ENCODE measurements around the gene DNAJC2. TPM values are rescaled to one million over a fixed set of nuclear protein-coding genes. Genes with fewer than 3 reads are reported as not detected.
"Not testable (repeated sequence)": the region's sequence is repeated elsewhere in the genome, so short reads cannot be mapped to it uniquely, and the experiment has no call there.

The DNAJC2 gene
- total RNA-seq, 1 donor from 2014 or later = 11.9 TPM

DNA sequence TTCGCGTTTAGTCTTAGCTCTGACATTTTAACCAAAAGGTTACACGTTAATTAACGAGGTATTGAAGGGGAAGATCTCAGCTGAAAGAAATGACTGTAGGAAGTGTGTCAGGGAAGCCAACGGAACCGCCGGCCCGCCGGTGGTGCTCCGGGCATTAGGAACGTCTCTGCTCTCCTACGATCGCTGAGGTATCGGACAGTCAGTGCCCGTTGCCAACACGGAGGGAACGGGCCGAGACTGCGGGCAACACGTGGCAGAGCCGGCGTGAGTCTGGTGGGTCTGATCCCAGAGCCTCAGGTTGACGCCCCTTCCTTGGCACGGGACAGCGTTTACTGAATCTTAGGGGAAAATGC is 63.8 kb downstream of the DNAJC2 start:
- intact Hi-C loops (cut with DNase I) = not testable (repeated sequence)
- ATAC-seq (ENCODE audit: poor library complexity) (peak; percentile 65), DNase-seq (peak; percentile 50)

DNA sequence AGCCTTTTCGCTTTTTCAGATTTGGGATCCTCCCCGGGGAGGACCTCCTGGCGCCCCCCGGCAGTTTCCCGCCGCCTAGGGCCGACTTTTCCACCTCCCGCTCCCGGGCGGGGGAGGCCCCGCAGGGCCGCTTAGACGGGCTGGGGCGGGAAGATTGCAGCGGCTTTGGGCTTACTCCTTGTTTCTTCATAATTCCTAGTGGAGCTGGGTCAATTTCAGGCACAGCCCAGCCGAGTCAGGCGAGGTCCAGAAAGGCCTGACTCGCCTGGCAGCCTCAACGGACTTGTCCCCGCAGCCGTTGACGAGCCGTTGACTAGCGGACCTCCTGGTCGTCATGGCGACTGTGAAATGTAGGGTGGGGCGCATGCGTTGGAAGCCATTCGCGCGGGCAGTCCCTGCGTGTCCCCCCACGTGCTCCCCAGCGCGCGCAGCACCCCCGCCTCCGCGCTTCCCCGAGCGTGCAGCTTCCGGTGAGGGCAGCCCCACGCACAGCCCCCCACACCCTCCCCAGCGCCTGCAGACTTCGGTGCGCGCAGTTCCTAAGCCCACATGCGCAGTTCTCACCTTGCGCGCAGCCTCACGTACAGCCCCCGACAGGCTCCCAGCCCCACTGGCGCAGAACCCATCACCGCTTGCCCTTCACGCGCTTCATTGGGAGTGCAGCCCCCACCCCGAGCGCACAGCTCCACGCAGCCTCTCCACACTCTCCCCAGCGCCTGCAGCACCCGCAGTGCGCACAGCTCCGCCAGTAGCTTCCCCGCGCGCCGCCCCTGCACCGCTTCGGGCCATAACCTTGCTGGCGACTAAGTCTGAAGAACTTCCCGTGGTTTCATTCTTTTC is 64.4 kb downstream of the DNAJC2 start:
- DNase-seq = peak; percentile 80
- peak; percentile 96 for ATAC-seq (ENCODE audit: poor library complexity)
- intact Hi-C loops (cut with DNase I) = not testable (repeated sequence)

DNA sequence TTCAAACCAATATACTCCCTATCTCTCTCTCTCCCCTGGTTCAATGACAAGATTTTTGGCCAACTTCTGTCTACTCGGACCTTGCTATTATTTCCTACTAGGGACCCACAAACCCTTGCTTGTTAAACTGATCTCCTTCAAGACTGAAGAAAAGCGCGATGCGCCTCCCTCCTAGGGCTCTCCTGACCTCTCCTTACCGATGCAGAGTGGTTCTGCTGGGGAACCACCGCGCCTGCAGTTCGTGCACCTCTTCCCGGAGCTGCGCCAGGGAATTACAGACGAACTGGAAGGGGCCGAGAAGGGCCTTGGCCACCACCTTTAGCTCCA is 65.0 kb downstream of the DNAJC2 start:
- peak; percentile 70 for ATAC-seq (ENCODE audit: poor library complexity)
- intact Hi-C loops (cut with DNase I); DNase-seq: not testable (repeated sequence)

DNA sequence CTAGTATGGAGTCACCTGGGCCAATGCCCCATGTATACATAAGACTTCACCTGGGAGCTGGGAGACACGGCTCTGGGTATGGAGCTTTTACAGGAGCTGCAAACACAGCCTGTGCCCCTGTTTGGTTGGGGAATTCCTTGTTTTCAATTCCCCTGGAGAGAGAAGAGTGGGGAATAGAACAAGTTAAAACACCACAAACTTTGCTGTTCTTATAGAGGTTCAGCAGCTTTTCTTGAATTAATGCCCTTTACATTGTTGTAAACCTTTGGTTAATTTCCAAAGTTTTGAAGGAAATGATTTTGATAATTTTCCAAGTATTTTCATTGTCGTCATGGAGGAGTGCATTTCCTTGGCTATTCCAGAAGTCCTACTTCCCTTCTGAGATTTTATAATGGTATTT is 66.4 kb downstream of the DNAJC2 start:
- intact Hi-C loops (cut with DNase I); DNase-seq; ATAC-seq (ENCODE audit: poor library complexity): not testable (repeated sequence)

DNA sequence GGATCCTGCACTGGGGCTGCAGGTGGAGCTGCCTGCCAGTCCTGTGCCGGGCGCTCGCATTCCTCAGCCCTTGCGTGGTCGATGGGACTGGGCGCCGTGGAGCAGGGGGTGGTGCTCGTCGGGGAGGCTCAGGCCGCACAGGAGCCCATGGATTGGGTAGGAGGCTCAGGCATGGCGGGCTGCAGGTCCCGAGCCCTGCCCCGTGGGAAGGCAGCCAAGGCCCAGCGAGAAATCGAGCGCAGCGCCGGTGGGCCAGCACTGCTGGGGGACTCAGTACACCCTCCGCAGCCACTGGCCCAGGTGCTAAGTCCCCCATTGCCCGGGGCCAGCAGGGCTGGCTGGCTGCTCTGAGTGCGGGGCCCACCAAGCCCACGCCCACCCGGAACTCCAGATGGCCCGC is 69.7 kb downstream of the DNAJC2 start:
- ATAC-seq (ENCODE audit: poor library complexity); intact Hi-C loops (cut with DNase I); DNase-seq: not testable (repeated sequence)

DNA sequence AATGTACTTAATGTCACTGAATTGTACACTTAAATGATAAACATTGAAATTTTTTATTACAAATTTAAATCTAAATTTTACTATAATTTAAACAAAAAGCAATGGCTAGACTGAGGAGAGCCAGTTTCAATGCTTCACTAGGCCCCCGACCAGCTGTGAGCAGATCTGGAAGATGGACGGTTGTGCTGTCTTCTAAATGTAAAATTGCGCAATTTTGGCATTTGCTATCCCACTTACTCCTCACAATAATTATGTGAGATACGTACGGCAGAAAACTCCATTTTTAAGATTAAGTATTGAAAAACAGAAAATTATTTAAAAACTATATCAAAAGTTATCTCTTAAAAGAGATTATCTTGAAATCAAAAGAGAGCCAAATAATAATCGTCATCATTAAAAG is 71.2 kb downstream of the DNAJC2 start:
- ATAC-seq (ENCODE audit: poor library complexity); intact Hi-C loops (cut with DNase I); DNase-seq: not testable (repeated sequence)

GRCh38 chr7:103266229-103266628 is 78.3 kb downstream of the DNAJC2 start:
- not testable (repeated sequence) for ATAC-seq (ENCODE audit: poor library complexity); DNase-seq

DNA sequence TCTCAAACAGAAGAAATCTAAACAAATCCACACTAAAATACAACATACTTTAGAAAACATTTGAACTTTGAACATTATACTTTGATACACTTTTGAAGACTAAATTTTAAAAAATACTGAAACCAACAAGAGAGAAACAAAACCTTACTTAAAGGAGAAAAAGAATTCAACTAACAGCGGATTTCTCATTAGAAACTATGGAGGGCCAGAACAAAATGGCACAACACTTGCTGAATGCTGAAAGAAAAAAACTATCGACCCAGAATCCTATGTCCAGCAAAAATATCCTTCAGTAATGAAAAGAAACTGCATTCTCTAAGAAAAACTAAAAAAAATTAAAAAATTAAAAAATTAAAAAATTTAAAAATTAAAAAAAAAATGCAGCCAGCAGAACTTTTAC is 80.5 kb downstream of the DNAJC2 start:
- ATAC-seq (ENCODE audit: poor library complexity); DNase-seq: not testable (repeated sequence)

More at GRCh38 chr7:103266229-103266628, 78.3 kb downstream of the DNAJC2 start:
- intact Hi-C loops (cut with DNase I) = not testable (repeated sequence)

More for the DNA sequence above, 80.5 kb downstream of the DNAJC2 start:
- intact Hi-C loops (cut with DNase I) = not testable (repeated sequence)

Other genes with a start within 250 kb of the DNAJC2 start
- gene NAPEPLD, start 195.7 kb downstream of the DNAJC2 start, total RNA-seq = 10.8 TPM
- 73.7 TPM for gene PMPCB, start 47.3 kb downstream of the DNAJC2 start, total RNA-seq
- 120 TPM for gene PSMC2, start 2.9 kb upstream of the DNAJC2 start, total RNA-seq
- gene SLC26A5, start 101.4 kb upstream of the DNAJC2 start, total RNA-seq = not detected

Measured in Right ventricle myocardium superior (tissue), 1 donor.